Kidney epithelial cell (primary cell): Measurements from ENCODE around the gene PLCB1. TPM values are rescaled to one million over a fixed set of nuclear protein-coding genes. Genes with fewer than 3 reads are reported as not detected.

ENCODE experiments used
- DNase-seq: peaks from one replicate; pipeline ENCODE4 v3.0.0-alpha.2; 2010; ENCODE audit warnings: low read depth
- H3K27me3 ChIP-seq: 2 replicates; pipeline ENCODE4 v1.6.0; 2011; ENCODE audit warnings: low read length; ENCODE audit not compliant: control insufficient read depth, insufficient read depth
- H3K36me3 ChIP-seq: 2 replicates; pipeline ENCODE4 v1.5.1; 2011; ENCODE audit warnings: low read length; ENCODE audit not compliant: control insufficient read depth, insufficient read depth
- H3K4me3 ChIP-seq: 2 replicates; pipeline ENCODE4 v1.5.1; 2011; ENCODE audit warnings: low read depth, mild to moderate bottlenecking, control low read depth, low read length
- CTCF ChIP-seq: IDR thresholded peaks from 2 replicates; pipeline ENCODE4 v1.5.1; 2011; ENCODE audit warnings: mild to moderate bottlenecking, moderate library complexity, low read length, control low read depth, inconsistent platforms; ENCODE audit not compliant: insufficient read depth, poor library complexity, severe bottlenecking
- total RNA-seq: library from RNA; depleted of rRNA; stranded (reverse); fragments of >200 nt; gene quantifications from 2 replicates; pipeline ENCODE4 v1.2.3, GENCODE V29; 2015

PLCB1 gene
- total RNA-seq, 1 donor from 2014 or later, result 5.1 TPM

- no peak overlapping the region for H3K4me3 ChIP-seq
- no peaks in the 10 kb centered on the region for H3K36me3 ChIP-seq
- no peaks in the 10 kb centered on the region for H3K27me3 ChIP-seq
- no peak for DNase-seq
- TF ChIP-seq CTCF, result no peak
Observed at GRCh38 chr20:8117636-8118035, 14.4 kb upstream of the PLCB1 start.

GRCh38 chr20:8118039-8118438 lies 14.0 kb upstream of the PLCB1 start:
- H3K36me3 ChIP-seq, result no peaks in the 10 kb centered on the region
- no peak for TF ChIP-seq CTCF
- no peak overlapping the region for H3K4me3 ChIP-seq
- no peaks in the 10 kb centered on the region for H3K27me3 ChIP-seq
- no peak for DNase-seq

- Histone ChIP-seq H3K36me3 (no peaks in the 10 kb centered on the region), H3K27me3 (no peaks in the 10 kb centered on the region), H3K4me3 (no peak overlapping the region)
- DNase-seq, result no peak
- no peak for TF ChIP-seq CTCF
Observed at GRCh38 chr20:8118760-8119159, 13.3 kb upstream of the PLCB1 start.

- no peak for TF ChIP-seq CTCF
- Histone ChIP-seq H3K27me3 (no peaks in the 10 kb centered on the region), H3K36me3 (no peaks in the 10 kb centered on the region), H3K4me3 (no peak overlapping the region)
- DNase-seq, result no peak
Observed at GRCh38 chr20:8121666-8122065, 10.4 kb upstream of the PLCB1 start.

- DNase-seq, result no peak
- Histone ChIP-seq H3K4me3 (no peak overlapping the region), H3K27me3 (peaks cover 3% of the 10 kb centered on the region), H3K36me3 (no peaks in the 10 kb centered on the region)
- TF ChIP-seq CTCF, result no peak
Observed at GRCh38 chr20:8124639-8125038, 7.4 kb upstream of the PLCB1 start.

GRCh38 chr20:8126181-8126580 lies 5.9 kb upstream of the PLCB1 start:
- no peak for DNase-seq
- Histone ChIP-seq H3K27me3 (peaks cover 3% of the 10 kb centered on the region), H3K4me3 (no peak overlapping the region), H3K36me3 (no peaks in the 10 kb centered on the region)
- TF ChIP-seq CTCF, result no peak
